Neural cell (in vitro differentiated cells): ENCODE results near the gene RAB21. TPM values are rescaled to one million over a fixed set of nuclear protein-coding genes. Genes with fewer than 3 reads are reported as not detected.

Experiments
- H2AFZ ChIP-seq: fragments of 200-600, 300-800 bp; sonication (generic), shearing (Covaris generic); 2 replicates; pipeline ENCODE4 v1.6.0; 2014; ENCODE audit warnings: low read depth, mild to moderate bottlenecking, antibody characterized with exemption, low read length, moderate library complexity
- H3F3A ChIP-seq: fragments of 200-600 bp; shearing (Covaris generic); 2 replicates; pipeline ENCODE4 v1.6.1; 2016; ENCODE audit warnings: mild to moderate bottlenecking, moderate library complexity, mixed read lengths, antibody characterized with exemption, low read length; ENCODE audit not compliant: insufficient read depth, poor library complexity, severe bottlenecking
- H3K27ac ChIP-seq: fragments of 200-600, 300-800 bp; sonication (generic), shearing (Covaris generic); 2 replicates; pipeline ENCODE4 v1.5.1; 2014; ENCODE audit warnings: mild to moderate bottlenecking, low read length, moderate library complexity
- H3K27me3 ChIP-seq: fragments of 300-800, 200-600 bp; sonication (generic), shearing (Covaris generic); 2 replicates; pipeline ENCODE4 v1.6.0; 2014; ENCODE audit warnings: mild to moderate bottlenecking, low read depth, low read length, moderate library complexity; ENCODE audit not compliant: insufficient read depth
- H3K36me3 ChIP-seq: fragments of 300-800, 200-600 bp; sonication (generic), shearing (Covaris generic); 2 replicates; pipeline ENCODE4 v1.5.1; 2014; ENCODE audit warnings: mild to moderate bottlenecking, antibody characterized with exemption, low read length, moderate library complexity; ENCODE audit not compliant: insufficient read depth
- H3K4me2 ChIP-seq: fragments of 300-800, 200-600 bp; sonication (generic), shearing (Covaris generic); 2 replicates; pipeline ENCODE4 v1.6.0; 2014; ENCODE audit warnings: mild to moderate bottlenecking, low read length
- H3K4me3 ChIP-seq: fragments of 300-800, 200-600 bp; sonication (generic), shearing (Covaris generic); 2 replicates; pipeline ENCODE4 v1.5.1; 2014; ENCODE audit warnings: mild to moderate bottlenecking, low read length, moderate library complexity
- H3K79me2 ChIP-seq: fragments of 200-600 bp; shearing (Covaris generic); replicated peaks from 2 replicates; pipeline ENCODE4 v1.6.0; 2014; ENCODE audit warnings: mild to moderate bottlenecking, low read length, moderate library complexity; ENCODE audit not compliant: insufficient read depth
- H3K9ac ChIP-seq: fragments of 300-800, 200-600 bp; sonication (generic), shearing (Covaris generic); 2 replicates; pipeline ENCODE4 v1.6.1; 2016; ENCODE audit warnings: mild to moderate bottlenecking, low read length, mixed read lengths
- H3K9me2 ChIP-seq: fragments of 200-600 bp; shearing (Covaris generic); 2 replicates; pipeline ENCODE4 v1.6.1; 2016; ENCODE audit warnings: mild to moderate bottlenecking, low read length, mixed read lengths; ENCODE audit not compliant: insufficient read depth
- H3K9me3 ChIP-seq: fragments of 200-600, 300-800 bp; sonication (generic), shearing (Covaris generic); 2 replicates; pipeline ENCODE4 v1.6.1; 2016; ENCODE audit warnings: mild to moderate bottlenecking, mixed run types, low read length, moderate library complexity, mixed read lengths
- H4K20me1 ChIP-seq: fragments of 200-600 bp; shearing (Covaris generic); 2 replicates; pipeline ENCODE4 v1.6.1; 2016; ENCODE audit warnings: mild to moderate bottlenecking, mixed run types; ENCODE audit not compliant: insufficient read depth
- CTCF ChIP-seq: fragments of 450-650 bp; IDR thresholded peaks from 2 replicates; pipeline ENCODE4 v1.5.1; 2014; ENCODE audit warnings: antibody characterized with exemption, mild to moderate bottlenecking, moderate library complexity; ENCODE audit not compliant: poor library complexity, severe bottlenecking
- EP300 ChIP-seq: fragments of 450-650 bp; conservative IDR thresholded peaks from 2 replicates; pipeline ENCODE4 v1.6.1; 2014; ENCODE audit warnings: antibody characterized with exemption, mild to moderate bottlenecking, moderate library complexity; ENCODE audit not compliant: poor library complexity, severe bottlenecking
- EZH2 ChIP-seq: fragments of 200-600, 300-800 bp; shearing (Covaris generic), sonication (generic); IDR thresholded peaks from 2 replicates; pipeline ENCODE4 v1.6.1; 2014; ENCODE audit warnings: antibody characterized with exemption, low read length, borderline replicate concordance, mild to moderate bottlenecking; ENCODE audit not compliant: insufficient read depth, poor library complexity, severe bottlenecking
- MXI1 ChIP-seq: fragments of 450-650 bp; conservative IDR thresholded peaks from 2 replicates; pipeline ENCODE4 v1.6.1; 2014; ENCODE audit warnings: antibody characterized with exemption, mild to moderate bottlenecking; ENCODE audit not compliant: poor library complexity, severe bottlenecking
- POLR2AphosphoS5 ChIP-seq: IDR thresholded peaks from 2 replicates; pipeline ENCODE4 v1.6.1; 2012
- RAD21 ChIP-seq: fragments of 450-650 bp; conservative IDR thresholded peaks from 2 replicates; pipeline ENCODE4 v1.6.1; 2014; ENCODE audit warnings: antibody characterized with exemption, mild to moderate bottlenecking, moderate library complexity
- REST ChIP-seq: IDR thresholded peaks from 2 replicates; pipeline ENCODE4 v1.6.1; 2012; ENCODE audit warnings: borderline replicate concordance
- SMC3 ChIP-seq: fragments of 450-650 bp; conservative IDR thresholded peaks from 2 replicates; pipeline ENCODE4 v1.6.1; 2014; ENCODE audit warnings: antibody characterized with exemption, mild to moderate bottlenecking, moderate library complexity; ENCODE audit not compliant: poor library complexity
- TAF1 ChIP-seq: IDR thresholded peaks from 2 replicates; pipeline ENCODE4 v1.6.1; 2012; ENCODE audit warnings: low read depth
- polyA plus RNA-seq: library from polyadenylated mRNA; depleted of rRNA; stranded (reverse); fragments of >200 nt; gene quantifications from 2 replicates; pipeline ENCODE4 v1.2.3, GENCODE V29; 2014

RAB21 gene
- polyA plus RNA-seq, 1 donor from 2014 or later = 26.3 TPM

DNA sequence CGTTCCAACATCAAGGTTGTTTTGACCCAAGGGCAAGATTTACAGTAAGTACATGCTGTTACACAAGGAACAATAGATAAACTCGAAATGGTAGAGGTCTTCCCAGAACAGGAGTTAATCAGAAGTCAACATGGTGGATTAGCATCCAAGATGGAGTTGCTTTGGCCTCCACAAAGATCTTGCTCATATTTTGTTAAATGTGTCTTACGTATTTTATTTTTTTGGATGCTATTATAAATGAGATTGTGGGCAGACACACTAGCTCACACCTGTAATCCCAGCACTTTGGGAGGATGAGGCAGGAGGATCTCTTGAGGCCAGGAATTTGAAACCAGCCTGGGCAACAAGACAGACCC, 22.3 kb upstream of the RAB21 start:
- Histone ChIP-seq H3F3A (no peaks in the 10 kb centered on the region), H3K4me2 (no peak overlapping the region), H3K9me2 (no peaks in the 10 kb centered on the region), H3K4me3 (no peak overlapping the region), H3K9ac (no peak overlapping the region), H3K27ac (no peak overlapping the region), H3K27me3 (no peaks in the 10 kb centered on the region), H4K20me1 (no peaks in the 10 kb centered on the region), H2AFZ (no peak overlapping the region), H3K36me3 (no peaks in the 10 kb centered on the region), H3K9me3 (no peaks in the 10 kb centered on the region), H3K79me2 (no peaks in the 10 kb centered on the region)
- TF ChIP-seq EZH2 (no peak), SMC3 (no peak), MXI1 (no peak), POLR2AphosphoS5 (no peak), TAF1 (no peak), REST (no peak), RAD21 (no peak), EP300 (no peak), CTCF (no peak)

- Histone ChIP-seq H2AFZ (no peak overlapping the region), H3F3A (no peaks in the 10 kb centered on the region), H3K9me3 (no peaks in the 10 kb centered on the region), H3K27ac (no peak overlapping the region), H3K4me2 (no peak overlapping the region), H3K4me3 (no peak overlapping the region), H3K79me2 (no peaks in the 10 kb centered on the region), H3K27me3 (no peaks in the 10 kb centered on the region), H3K9ac (no peak overlapping the region), H4K20me1 (no peaks in the 10 kb centered on the region), H3K36me3 (no peaks in the 10 kb centered on the region), H3K9me2 (no peaks in the 10 kb centered on the region)
- TF ChIP-seq POLR2AphosphoS5 = no peak
- TF ChIP-seq RAD21 = no peak
- TF ChIP-seq REST = no peak
- no peak for TF ChIP-seq EP300
- no peak for TF ChIP-seq MXI1
- no peak for TF ChIP-seq SMC3
- TF ChIP-seq EZH2 = no peak
- TF ChIP-seq CTCF = no peak
- no peak for TF ChIP-seq TAF1
Measured at GRCh38 chr12:71737197-71737596, 17.5 kb upstream of the RAB21 start.
